ENCODE measurements around the gene MESP2. TPM values are rescaled to one million over a fixed set of nuclear protein-coding genes. Genes with fewer than 3 reads are reported as not detected.

The MESP2 gene
- total and polyA plus RNA-seq, 2 of the 13 experiments (the other 11 are each of a cell fraction or from before 2014, with no cell fraction given): not detected

DNA sequence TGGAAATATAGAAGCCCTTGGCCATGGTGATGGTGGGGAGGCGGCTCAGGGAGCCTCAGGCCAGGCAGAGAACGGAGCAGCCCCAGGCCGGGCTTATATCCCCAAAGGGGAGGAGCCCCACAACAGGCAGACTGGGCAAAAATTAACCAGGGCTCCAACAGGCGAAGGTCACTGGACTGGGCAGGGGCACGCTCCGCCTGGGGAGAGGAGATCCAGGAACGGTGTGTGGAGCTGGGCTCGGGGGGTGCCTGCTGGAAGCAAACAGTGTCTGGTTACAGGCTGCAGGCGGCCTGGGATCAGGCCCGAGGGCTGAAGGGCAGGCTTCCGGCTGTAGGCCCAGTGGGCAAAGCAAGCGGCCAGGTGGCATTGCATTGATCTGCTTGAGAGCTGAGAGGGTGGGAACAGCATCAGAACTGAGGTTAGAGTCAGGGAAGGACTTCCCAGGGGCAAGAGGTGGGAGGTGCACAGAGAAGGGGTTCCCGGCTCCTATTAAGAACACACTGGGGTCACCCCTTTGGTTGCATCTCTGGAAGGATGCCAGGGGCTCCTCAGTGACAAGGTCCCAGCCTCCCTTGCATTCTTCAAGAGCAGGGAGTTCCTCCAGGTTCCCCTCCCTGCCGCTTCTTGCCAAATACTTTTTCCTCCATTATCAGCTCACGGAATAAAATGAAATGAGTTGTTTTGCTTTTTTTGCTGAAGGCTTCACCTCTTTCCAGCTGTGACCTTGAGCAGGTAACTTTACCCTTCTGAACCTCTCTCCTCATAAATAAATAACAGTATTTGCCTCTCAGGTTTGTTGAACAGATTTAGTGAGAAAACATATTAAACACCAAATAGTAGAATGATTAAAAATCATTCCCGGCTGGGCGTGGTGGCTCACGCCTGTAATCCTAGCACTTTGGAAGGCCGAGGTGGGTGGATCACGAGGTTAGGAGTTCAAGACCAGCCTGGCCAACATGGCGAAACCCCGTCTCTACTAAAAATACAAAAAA is 30.7 kb downstream of the MESP2 start (continued):
- TF ChIP-seq, protein P1, sequence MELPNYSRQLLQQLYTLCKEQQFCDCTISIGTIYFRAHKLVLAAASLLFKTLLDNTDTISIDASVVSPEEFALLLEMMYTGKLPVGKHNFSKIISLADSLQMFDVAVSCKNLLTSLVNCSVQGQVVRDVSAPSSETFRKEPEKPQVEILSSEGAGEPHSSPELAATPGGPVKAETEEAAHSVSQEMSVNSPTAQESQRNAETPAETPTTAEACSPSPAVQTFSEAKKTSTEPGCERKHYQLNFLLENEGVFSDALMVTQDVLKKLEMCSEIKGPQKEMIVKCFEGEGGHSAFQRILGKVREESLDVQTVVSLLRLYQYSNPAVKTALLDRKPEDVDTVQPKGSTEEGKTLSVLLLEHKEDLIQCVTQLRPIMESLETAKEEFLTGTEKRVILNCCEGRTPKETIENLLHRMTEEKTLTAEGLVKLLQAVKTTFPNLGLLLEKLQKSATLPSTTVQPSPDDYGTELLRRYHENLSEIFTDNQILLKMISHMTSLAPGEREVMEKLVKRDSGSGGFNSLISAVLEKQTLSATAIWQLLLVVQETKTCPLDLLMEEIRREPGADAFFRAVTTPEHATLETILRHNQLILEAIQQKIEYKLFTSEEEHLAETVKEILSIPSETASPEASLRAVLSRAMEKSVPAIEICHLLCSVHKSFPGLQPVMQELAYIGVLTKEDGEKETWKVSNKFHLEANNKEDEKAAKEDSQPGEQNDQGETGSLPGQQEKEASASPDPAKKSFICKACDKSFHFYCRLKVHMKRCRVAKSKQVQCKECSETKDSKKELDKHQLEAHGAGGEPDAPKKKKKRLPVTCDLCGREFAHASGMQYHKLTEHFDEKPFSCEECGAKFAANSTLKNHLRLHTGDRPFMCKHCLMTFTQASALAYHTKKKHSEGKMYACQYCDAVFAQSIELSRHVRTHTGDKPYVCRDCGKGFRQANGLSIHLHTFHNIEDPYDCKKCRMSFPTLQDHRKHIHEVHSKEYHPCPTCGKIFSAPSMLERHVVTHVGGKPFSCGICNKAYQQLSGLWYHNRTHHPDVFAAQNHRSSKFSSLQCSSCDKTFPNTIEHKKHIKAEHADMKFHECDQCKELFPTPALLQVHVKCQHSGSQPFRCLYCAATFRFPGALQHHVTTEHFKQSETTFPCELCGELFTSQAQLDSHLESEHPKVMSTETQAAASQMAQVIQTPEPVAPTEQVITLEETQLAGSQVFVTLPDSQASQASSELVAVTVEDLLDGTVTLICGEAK (IDR thresholded peaks at IDR 0.05): no peak
- TF ChIP-seq, protein P1 (CRISPR knock-in tag; IDR thresholded peaks at IDR 0.05): no peak; the same call in 1 of the 2 replicates
- peak; percentile 44; the same call in 1 of the 2 replicates for TF ChIP-seq ISL2 (CRISPR knock-in tag; IDR thresholded peaks at IDR 0.05)
- TF ChIP-seq, protein P2, sequence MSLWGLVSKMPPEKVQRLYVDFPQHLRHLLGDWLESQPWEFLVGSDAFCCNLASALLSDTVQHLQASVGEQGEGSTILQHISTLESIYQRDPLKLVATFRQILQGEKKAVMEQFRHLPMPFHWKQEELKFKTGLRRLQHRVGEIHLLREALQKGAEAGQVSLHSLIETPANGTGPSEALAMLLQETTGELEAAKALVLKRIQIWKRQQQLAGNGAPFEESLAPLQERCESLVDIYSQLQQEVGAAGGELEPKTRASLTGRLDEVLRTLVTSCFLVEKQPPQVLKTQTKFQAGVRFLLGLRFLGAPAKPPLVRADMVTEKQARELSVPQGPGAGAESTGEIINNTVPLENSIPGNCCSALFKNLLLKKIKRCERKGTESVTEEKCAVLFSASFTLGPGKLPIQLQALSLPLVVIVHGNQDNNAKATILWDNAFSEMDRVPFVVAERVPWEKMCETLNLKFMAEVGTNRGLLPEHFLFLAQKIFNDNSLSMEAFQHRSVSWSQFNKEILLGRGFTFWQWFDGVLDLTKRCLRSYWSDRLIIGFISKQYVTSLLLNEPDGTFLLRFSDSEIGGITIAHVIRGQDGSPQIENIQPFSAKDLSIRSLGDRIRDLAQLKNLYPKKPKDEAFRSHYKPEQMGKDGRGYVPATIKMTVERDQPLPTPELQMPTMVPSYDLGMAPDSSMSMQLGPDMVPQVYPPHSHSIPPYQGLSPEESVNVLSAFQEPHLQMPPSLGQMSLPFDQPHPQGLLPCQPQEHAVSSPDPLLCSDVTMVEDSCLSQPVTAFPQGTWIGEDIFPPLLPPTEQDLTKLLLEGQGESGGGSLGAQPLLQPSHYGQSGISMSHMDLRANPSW (CRISPR knock-in tag; IDR thresholded peaks at IDR 0.05; ENCODE audit: borderline replicate concordance): no peak; the same call in 1 of the 2 replicates
- TF ChIP-seq PITX1 (CRISPR knock-in tag; IDR thresholded peaks at IDR 0.05): peak; percentile 90
- TF ChIP-seq HNF4G (IDR thresholded peaks at IDR 0.05; ENCODE audit: borderline replicate concordance, low read depth, low read length): peak; percentile 40
- TF ChIP-seq HNF4G (CRISPR knock-in tag; IDR thresholded peaks at IDR 0.05; ENCODE audit: borderline replicate concordance, low read depth): peak; percentile 48; the same call in 1 of the 2 replicates
- TF ChIP-seq ZNF121 (CRISPR knock-in tag; IDR thresholded peaks at IDR 0.05): no peak; the same call in 1 of the 2 replicates
- TF ChIP-seq, protein P3, sequence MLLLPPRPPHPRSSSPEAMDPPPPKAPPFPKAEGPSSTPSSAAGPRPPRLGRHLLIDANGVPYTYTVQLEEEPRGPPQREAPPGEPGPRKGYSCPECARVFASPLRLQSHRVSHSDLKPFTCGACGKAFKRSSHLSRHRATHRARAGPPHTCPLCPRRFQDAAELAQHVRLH (CRISPR knock-in tag; IDR thresholded peaks at IDR 0.05; ENCODE audit: borderline replicate concordance, low read depth): peak; percentile 89
- TF ChIP-seq GZF1 (CRISPR knock-in tag; IDR thresholded peaks at IDR 0.05): 0 out of 2 replicates have a peak, but pooled peaks have one; percentile 27
- 0 out of 2 replicates have a peak, but pooled peaks have one; percentile 17 for TF ChIP-seq STAT5B (CRISPR knock-in tag; IDR thresholded peaks at IDR 0.05)
- TF ChIP-seq, protein P4, sequence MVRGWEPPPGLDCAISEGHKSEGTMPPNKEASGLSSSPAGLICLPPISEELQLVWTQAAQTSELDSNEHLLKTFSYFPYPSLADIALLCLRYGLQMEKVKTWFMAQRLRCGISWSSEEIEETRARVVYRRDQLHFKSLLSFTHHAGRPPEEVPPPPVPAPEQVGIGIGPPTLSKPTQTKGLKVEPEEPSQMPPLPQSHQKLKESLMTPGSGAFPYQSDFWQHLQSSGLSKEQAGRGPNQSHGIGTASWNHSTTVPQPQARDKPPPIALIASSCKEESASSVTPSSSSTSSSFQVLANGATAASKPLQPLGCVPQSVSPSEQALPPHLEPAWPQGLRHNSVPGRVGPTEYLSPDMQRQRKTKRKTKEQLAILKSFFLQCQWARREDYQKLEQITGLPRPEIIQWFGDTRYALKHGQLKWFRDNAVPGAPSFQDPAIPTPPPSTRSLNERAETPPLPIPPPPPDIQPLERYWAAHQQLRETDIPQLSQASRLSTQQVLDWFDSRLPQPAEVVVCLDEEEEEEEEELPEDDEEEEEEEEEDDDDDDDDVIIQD (CRISPR knock-in tag; IDR thresholded peaks at IDR 0.05; ENCODE audit: low read depth): peak; percentile 67; the same call in 1 of the 2 replicates
